ENCODE measurements around the gene AKAP8. TPM values are rescaled to one million over a fixed set of nuclear protein-coding genes. Genes with fewer than 3 reads are reported as not detected.
A peak's percentile ranks its signal among the peaks of the same experiment; 100 is the strongest.

Gene AKAP8
- total RNA-seq, 1 experiment from 2014 or later = 59.5 TPM

- no peak overlapping the region for H3K56ac ChIP-seq (ENCODE audit: insufficient read length, low read depth, low read length)
- no peak overlapping the region for H2BK5ac ChIP-seq (ENCODE audit: insufficient read length, low read length)
- Mint-ChIP-seq H3K4me1 (peaks cover 67 to 71% of the 10 kb centered on the region in 2 experiments), H3K27me3 (ENCODE audit: low read depth) (no peaks in the 10 kb centered on the region), H3K27ac (peak overlapping the region; percentile 45 to 82 (median 73); a peak in 5 of 7 replicates), H3K36me3 (ENCODE audit: insufficient read depth in 1 of 3, low read depth in 3 of 3) (peaks cover 2 to 15% (median 4%) of the 10 kb centered on the region in 3 experiments; a peak in 4 of 7 replicates), H3K4me3 (peak overlapping the region in 1 of 2 experiments; percentile 28; a peak in 4 of 5 replicates), H3K9me3 (no peaks in the 10 kb centered on the region)
- H3K23me2 ChIP-seq (ENCODE audit: insufficient read length, low read depth, low read length, poor library complexity, severe bottlenecking) = peaks cover 2% of the 10 kb centered on the region
- H2BK120ac ChIP-seq (ENCODE audit: low read depth, low read length, poor library complexity, severe bottlenecking) = no peak overlapping the region
- H4K8ac ChIP-seq (replicated peaks; ENCODE audit: insufficient read length, low read depth, low read length) = no peak overlapping the region
- H3K14ac ChIP-seq (ENCODE audit: insufficient read depth, low read length) = no peak overlapping the region; the same call in 1 of the 2 replicates
- H3K79me1 ChIP-seq (ENCODE audit: insufficient read depth, low read depth, low read length, poor library complexity, severe bottlenecking) = no peaks in the 10 kb centered on the region
- H3K4me1 ChIP-seq (ENCODE audit: insufficient read depth, low read length) = no peaks in the 10 kb centered on the region; the same call in 1 of the 2 replicates
- H4K5ac ChIP-seq (ENCODE audit: insufficient read length, low read depth, low read length) = no peak overlapping the region
- H3K9ac ChIP-seq (ENCODE audit: extremely low read depth, insufficient read length, low read length) = no peak overlapping the region
- 0 out of 2 replicates have a peak overlapping the region, but pooled peaks have one; percentile 9 for H2BK15ac ChIP-seq (ENCODE audit: low read depth, low read length)
- H3K27ac ChIP-seq (ENCODE audit: insufficient read length, low read depth, low read length) = no peak overlapping the region
- H3K79me2 ChIP-seq (ENCODE audit: insufficient read depth, low read length) = peaks cover 82% of the 10 kb centered on the region
- H3T11ph ChIP-seq (ENCODE audit: low read length) = no peak overlapping the region
- no peak for TF ChIP-seq CTCF (conservative IDR thresholded peaks at IDR 0.05)
- H2AK5ac ChIP-seq (ENCODE audit: insufficient read length, low read length) = no peak overlapping the region
- no CpG with 5 or more reads among the region's 6 CpGs for WGBS (ENCODE audit: extremely low coverage, insufficient read length, low lambda C conversion rate)
- no peak overlapping the region for H3K18ac ChIP-seq (ENCODE audit: insufficient read length, low read depth, low read length)
- H4K91ac ChIP-seq (ENCODE audit: insufficient read length, low read depth, low read length) = no peak overlapping the region
- no peak overlapping the region for H3K4ac ChIP-seq (ENCODE audit: low read depth, low read length)
- peaks cover 5% of the 10 kb centered on the region for H4K20me1 ChIP-seq (ENCODE audit: control insufficient read depth, insufficient read depth, insufficient read length)
- H3K27me3 ChIP-seq (ENCODE audit: insufficient read depth, low read length) = no peaks in the 10 kb centered on the region
- H2BK20ac ChIP-seq (ENCODE audit: low read depth, low read length, poor library complexity, severe bottlenecking) = no peak overlapping the region
- H3K4me2 ChIP-seq (ENCODE audit: insufficient read depth, insufficient read length, low read length) = no peak overlapping the region
- no peaks in the 10 kb centered on the region for H3K9me3 ChIP-seq (ENCODE audit: control insufficient read depth, low read depth, low read length)
- H2AFZ ChIP-seq (ENCODE audit: low read length) = no peak overlapping the region
- no peak overlapping the region for H2BK12ac ChIP-seq (ENCODE audit: insufficient read length, low read depth, low read length)
- no peak overlapping the region for H3K23ac ChIP-seq (ENCODE audit: insufficient read length, low read depth, low read length)
- peak; percentile 37 for DNase-seq
These were observed 54.6 kb downstream of the AKAP8 start for GRCh38 chr19:15324791-15325519.
